HepG2 (cell line): ENCODE results near the gene TBC1D22A. TPM values are rescaled to one million over a fixed set of nuclear protein-coding genes. Genes with fewer than 3 reads are reported as not detected.

Source experiments
- ATAC-seq: fragments of 200-7000 bp; cut with Tn5 transposase; 3 replicates; pipeline ENCODE4 v1.9.1; 2020; ENCODE audit warnings: mild to moderate bottlenecking, moderate library complexity
- BruUV-seq: library from RNA; stranded (reverse); fragments of 400-500 nt; replicated peaks from 2 replicates; lab custom pipeline; 2021; lab: Mats Ljungman, UMichigan
- CTCF ChIA-PET: fragments of 300-600 bp; formaldehyde crosslinking; extraction: SDS; loops from one replicate; lab custom pipeline; 2021; ENCODE audit warnings: low total read pairs, inconsistent platforms, low intra/inter-chr PET ratio; lab: Yijun Ruan, JAX
- POLR2A ChIA-PET: fragments of 350-600 bp; sonication (Branson Sonifier 250); formaldehyde crosslinking; loops from one replicate; lab custom pipeline; 2020; ENCODE audit warnings: antibody characterized with exemption, inconsistent platforms; lab: Yijun Ruan, JAX
- DNase-seq: peaks from one replicate; pipeline ENCODE4 v3.0.0-alpha.2; 2015; ENCODE audit warnings: low spot score
- FAIRE-seq: peaks from 3 replicates; lab custom pipeline; 2011; peaks lifted over from hg19 to GRCh38; lab: Jason Lieb, UNC
- H2AFZ ChIP-seq: one replicate; pipeline ENCODE4 v1.6.1; 2011; ENCODE audit warnings: low read length, inconsistent platforms
- H3K27ac ChIP-seq: fragments of 300-600 bp; 3 replicates; pipeline ENCODE4 v1.8.0; 2011; ENCODE audit warnings: mixed run types, mild to moderate bottlenecking, mixed read lengths, low read length, inconsistent platforms; ENCODE audit not compliant: insufficient read depth; ENCODE audit errors: extremely low read length
- H3K27me3 ChIP-seq, 2 experiments: fragments of 200-600 bp in 1 of 2; 2 replicates in 1 of 2; 3 replicates in 1 of 2; pipeline versions ENCODE4 v1.6.0 to v1.8.0; 2011; ENCODE audit warnings: low read length in 2 of 2, mild to moderate bottlenecking in 2 of 2, moderate library complexity in 2 of 2, inconsistent platforms in 1 of 2; ENCODE audit not compliant: insufficient read depth in 2 of 2, control insufficient read depth in 1 of 2
- H3K36me3 ChIP-seq, 2 experiments: fragments of 200-600 bp in 1 of 2; replicated peaks in 1 of 2; 2 replicates in 1 of 2; 3 replicates in 1 of 2; pipeline versions ENCODE4 v1.5.1 to v1.8.0; 2011; ENCODE audit warnings: low read length in 2 of 2, inconsistent platforms in 1 of 2; ENCODE audit not compliant: insufficient read depth in 2 of 2, control insufficient read depth in 1 of 2
- H3K4me1 ChIP-seq: 2 replicates; pipeline ENCODE4 v1.5.1; 2012; ENCODE audit warnings: low read length, inconsistent platforms; ENCODE audit not compliant: insufficient read depth
- H3K4me2 ChIP-seq: 2 replicates; pipeline ENCODE4 v1.6.0; 2011; ENCODE audit warnings: low read depth, low read length, inconsistent platforms
- H3K4me3 ChIP-seq, 3 experiments: fragments of 200-600 bp in 1 of 3; sonication (generic), shearing (Covaris generic) in 1 of 3; replicated peaks in 1 of 3; 2 replicates each; pipeline ENCODE4 v1.5.1; 2011 to 2016; ENCODE audit warnings: low read length in 3 of 3, inconsistent platforms in 2 of 3, low read depth in 2 of 3, mild to moderate bottlenecking in 2 of 3, control low read depth in 1 of 3, mixed read lengths in 1 of 3; ENCODE audit not compliant: insufficient read depth in 1 of 3
- H3K79me2 ChIP-seq: one replicate; pipeline ENCODE4 v1.6.1; 2011; ENCODE audit warnings: low read length, inconsistent platforms; ENCODE audit not compliant: insufficient read depth
- H3K9ac ChIP-seq: 2 replicates; pipeline ENCODE4 v1.6.0; 2011; ENCODE audit warnings: mild to moderate bottlenecking, low read depth, low read length, inconsistent platforms; ENCODE audit not compliant: insufficient read depth
- H3K9me3 ChIP-seq: 2 replicates; pipeline ENCODE4 v1.5.1; 2012; ENCODE audit warnings: mild to moderate bottlenecking, low read length
- H4K20me1 ChIP-seq: 2 replicates; pipeline ENCODE4 v1.6.0; 2011; ENCODE audit warnings: inconsistent platforms, mild to moderate bottlenecking, low read length, moderate library complexity; ENCODE audit not compliant: insufficient read depth
- AKAP8 ChIP-seq: sonication (generic); formaldehyde crosslinking; IDR thresholded peaks from 2 replicates; pipeline ENCODE4 v1.5.1; 2020; ENCODE audit warnings: mild to moderate bottlenecking, missing genetic modification reagents
- FOSL2 ChIP-seq: sonication (generic); formaldehyde crosslinking; IDR thresholded peaks from 2 replicates; pipeline ENCODE4 v1.4.0; 2020; ENCODE audit warnings: missing genetic modification reagents
- ZBTB26 ChIP-seq: IDR thresholded peaks from 2 replicates; pipeline ENCODE4 v1.6.1; 2016; ENCODE audit warnings: missing compliant biosample characterization, missing genetic modification reagents, borderline replicate concordance
- ZNF512 ChIP-seq: sonication (generic); formaldehyde crosslinking; IDR thresholded peaks from 2 replicates; pipeline ENCODE4 v1.4.0; 2020; ENCODE audit warnings: mild to moderate bottlenecking, missing genetic modification reagents
- ZNF687 ChIP-seq: sonication (generic); formaldehyde crosslinking; IDR thresholded peaks from 2 replicates; pipeline ENCODE4 v1.5.1; 2020; ENCODE audit warnings: mild to moderate bottlenecking, missing genetic modification reagents, moderate library complexity
- ZNF737 ChIP-seq: sonication (generic); formaldehyde crosslinking; IDR thresholded peaks from 2 replicates; pipeline ENCODE4 v1.5.0; 2020; ENCODE audit warnings: missing genetic modification reagents, mild to moderate bottlenecking, borderline replicate concordance
- ZNF784 ChIP-seq: sonication (generic); formaldehyde crosslinking; IDR thresholded peaks from 2 replicates; pipeline ENCODE4 v1.5.1; 2020; ENCODE audit warnings: missing genetic modification reagents, mild to moderate bottlenecking, borderline replicate concordance
- WGBS: methylation state at CpG from one replicate; pipeline ENCODE4 v1.1.6; 2017; ENCODE audit warnings: low lambda C conversion rate; 5-methylcytosine and 5-hydroxymethylcytosine counted together
- in situ Hi-C: cut with HindIII; loops from 2 replicates; pipeline ENCODE4 v1.10.0; 2017; ENCODE audit warnings: low pct_unique_long_range_greater_than_20kb; ENCODE audit not compliant: extremely low pct_ligation_motif_present
- intact Hi-C: fragments of 100-400 bp; cut with micrococcal nuclease; formaldehyde crosslinking; loops from one replicate; pipeline ENCODE4 v1.10.0; 2022; ENCODE audit not compliant: unreplicated experiment
- polyA plus RNA-seq, 8 experiments: library from polyadenylated mRNA; depleted of rRNA in 3 of 8; stranded (reverse) in 7 of 8; unstranded in 1 of 8; fragments of >200 nt; fragmentation: Illumina TruSeq in 4 of 8; extraction: Trizol in 4 of 8; gene quantifications; 2 replicates each; pipeline versions ENCODE4 v1.2.1 to v1.2.3, GENCODE V29; 2011 to 2016; ENCODE audit warnings: low read depth in 4 of 8, missing spikeins in 1 of 8, mixed read lengths in 1 of 8; ENCODE audit not compliant: insufficient read depth in 1 of 8
- total RNA-seq, 5 experiments: library from RNA; depleted of rRNA; stranded (reverse); fragments of >200 nt; fragmentation: Illumina TruSeq; extraction: Trizol; gene quantifications; 2 replicates each; pipeline ENCODE4 v1.2.3, GENCODE V29; 2016; ENCODE audit warnings: low read depth in 1 of 5

Gene TBC1D22A
- total and polyA plus RNA-seq, 2 of the 13 experiments (the other 11 are each of a cell fraction or from before 2014, with no cell fraction given) = 17.3 to 18.0 TPM

GRCh38 chr22:46775850-46776826 lies 13.7 kb downstream of the TBC1D22A start (continued):
- TF ChIP-seq ZBTB26 (CRISPR knock-in tag) (no peak), FOSL2 (CRISPR knock-in tag) (peak; percentile 35; the same call in 1 of the 2 replicates), AKAP8 (no peak; the same call in 1 of the 2 replicates), ZNF512 (CRISPR knock-in tag) (no peak)

GRCh38 chr22:46776876-46777608 lies 14.6 kb downstream of the TBC1D22A start:
- Histone ChIP-seq H3K4me3 (no peak overlapping the region), H3K9ac (no peak overlapping the region), H3K4me2 (no peak overlapping the region), H3K9me3 (no peaks in the 10 kb centered on the region), H4K20me1 (peaks cover 17% of the 10 kb centered on the region; the same call in 1 of the 2 replicates), H2AFZ (no peak overlapping the region), H3K27ac (no peak overlapping the region), H3K36me3 (peaks cover 2 to 8% of the 10 kb centered on the region in 2 experiments; a peak in 3 of 5 replicates), H3K79me2 (peaks cover 85% of the 10 kb centered on the region), H3K27me3 (no peaks in the 10 kb centered on the region), H3K4me1 (peaks cover 46% of the 10 kb centered on the region)
- ATAC-seq (no peak), FAIRE-seq (no peak), DNase-seq (no peak)
- 89% methylated on average over 18 of the region's 18 CpGs for WGBS
- CTCF ChIA-PET = no interaction called here
- POLR2A ChIA-PET = interaction anchor here (1.4 to 4.8 kb wide), 2 partner anchors 14 to 15 kb away, joined by 6 to 144 read pairs; partner anchors contain the start of gene TBC1D22A
- in situ Hi-C loops = no loop called here
- TF ChIP-seq ZNF737 (CRISPR knock-in tag) (no peak), ZNF687 (CRISPR knock-in tag) (peak; percentile 6; the same call in 1 of the 2 replicates), ZNF784 (CRISPR knock-in tag) (no peak)
- intact Hi-C loops = loop anchor here (5.0 kb wide), 1 partner anchor 380 kb away; no protein-coding TSS in a partner anchor
- BruUV-seq = no TSS peak
